HG03575 (cell line): ENCODE data around the gene RHOT2.

Source experiments
- ATAC-seq: cut with Tn5 transposase; IDR thresholded peaks from one replicate; pipeline ENCODE4 v1.9.1; 2021; ENCODE audit not compliant: unreplicated experiment, insufficient number of reproducible peaks, low FRiP score; ENCODE audit errors: extremely low read depth

The RHOT2 gene

GRCh38 chr16:678209-678857 lies 10.4 kb downstream of the RHOT2 start:
- ATAC-seq: no peak

GRCh38 chr16:678858-679813 lies 11.2 kb downstream of the RHOT2 start:
- no peak for ATAC-seq

- no peak for ATAC-seq
Observed at GRCh38 chr16:679814-680624, 12.1 kb downstream of the RHOT2 start, which contains the start of gene STUB1. STUB1 (plus strand) TSS chr16:680410; CDS start chr16:680526, 116 bp downstream.

- no peak for ATAC-seq
Observed at GRCh38 chr16:680625-680945, 12.7 kb downstream of the RHOT2 start.

GRCh38 chr16:680967-681745 lies 13.2 kb downstream of the RHOT2 start:
- ATAC-seq: no peak

GRCh38 chr16:681746-682427 lies 14.0 kb downstream of the RHOT2 start:
- no peak for ATAC-seq

- ATAC-seq: no peak
Observed at GRCh38 chr16:682493-683395, 14.8 kb downstream of the RHOT2 start.

- no peak for ATAC-seq
Observed at GRCh38 chr16:683396-684070, 15.6 kb downstream of the RHOT2 start.

GRCh38 chr16:684071-684794 lies 16.3 kb downstream of the RHOT2 start, which contains the start of gene JMJD8:
JMJD8 (minus strand) TSS chr16:684334; CDS start chr16:684319, 15 bp downstream.
- no peak for ATAC-seq

- ATAC-seq: no peak
Observed at GRCh38 chr16:684961-685696, 17.2 kb downstream of the RHOT2 start.

- ATAC-seq: no peak
Observed at GRCh38 chr16:685967-686366, 18.0 kb downstream of the RHOT2 start.

- no peak for ATAC-seq
Observed at GRCh38 chr16:686459-687260, 18.7 kb downstream of the RHOT2 start.

- ATAC-seq: no peak
Observed at GRCh38 chr16:687499-687898, 19.6 kb downstream of the RHOT2 start.

GRCh38 chr16:689175-689897 lies 21.4 kb downstream of the RHOT2 start:
- ATAC-seq: no peak
